Cardiac muscle cell (in vitro differentiated cells and primary cell): ENCODE data around the gene CUX1. TPM values are rescaled to one million over a fixed set of nuclear protein-coding genes. Genes with fewer than 3 reads are reported as not detected.

Source experiments
- DNase-seq, 2 donors: peaks; one replicate each; pipeline versions ENCODE4 v3.0.0 to v3.0.0-alpha.2; 2010 to 2017; ENCODE audit warnings: low read depth in 1 of 2, low spot score in 1 of 2
- H3K27ac ChIP-seq: fragments of 200-600 bp; sonication (generic); 2 replicates; pipeline ENCODE4 v1.5.1; 2016
- H3K27me3 ChIP-seq: fragments of 200-600 bp; sonication (generic); 2 replicates; pipeline ENCODE4 v1.6.0; 2016; ENCODE audit warnings: control low read depth
- H3K36me3 ChIP-seq: fragments of 200-600 bp; sonication (generic); 2 replicates; pipeline ENCODE4 v1.5.1; 2016; ENCODE audit warnings: control low read depth
- H3K4me1 ChIP-seq: fragments of 200-600 bp; sonication (generic); 2 replicates; pipeline ENCODE4 v1.8.1; 2017; ENCODE audit warnings: low read depth, mild to moderate bottlenecking, mixed run types
- H3K4me3 ChIP-seq: fragments of 200-600 bp; sonication (generic); 2 replicates; pipeline ENCODE4 v1.5.1; 2016; ENCODE audit warnings: mild to moderate bottlenecking
- H3K9me3 ChIP-seq: fragments of 200-600 bp; sonication (generic); 2 replicates; pipeline ENCODE4 v1.5.1; 2017; ENCODE audit warnings: low read depth, mild to moderate bottlenecking, control low read depth
- polyA plus RNA-seq: library from polyadenylated mRNA; unstranded; fragments of >200 nt; fragmentation: Nextera tagmentation; extraction: Ambion mirVana; gene quantifications from 2 replicates; pipeline ENCODE4 v1.2.1, GENCODE V29; 2016
- total RNA-seq: library from RNA; depleted of rRNA; stranded (reverse); fragments of >200 nt; gene quantifications from 2 replicates; pipeline ENCODE4 v1.2.3, GENCODE V29; 2016
- TF ChIP-seq, protein P1 (sequence below): IDR thresholded peaks from 2 replicates; pipeline ENCODE4 v1.5.1; 2012; ENCODE audit warnings: low read depth, mild to moderate bottlenecking, low read length

The CUX1 gene
- total and polyA plus RNA-seq, 2 experiments from 2014 or later, result 67.7 to 85.3 TPM

DNA sequence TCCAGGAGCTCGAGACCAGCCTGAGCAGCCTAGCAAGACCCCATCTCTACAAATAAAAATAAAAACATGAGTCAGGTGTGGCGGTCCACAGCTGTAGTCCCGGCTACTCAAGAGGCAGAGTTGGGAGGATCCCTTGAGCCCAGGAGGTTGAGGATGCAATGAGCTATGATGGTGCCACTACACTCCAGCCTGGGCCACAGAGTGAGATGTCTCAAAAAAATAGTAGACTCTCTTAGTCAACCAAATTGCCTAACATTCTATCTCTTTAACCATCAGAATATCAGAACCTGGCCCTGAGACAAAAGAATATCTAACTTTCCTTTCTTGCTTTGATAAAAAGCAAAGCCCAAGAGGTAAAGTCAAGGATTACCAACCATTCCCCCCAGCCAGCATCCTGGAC lies 35.0 kb upstream of the CUX1 start:
- Histone ChIP-seq H3K36me3 (no peaks in the 10 kb centered on the region), H3K4me1 (peaks cover 14% of the 10 kb centered on the region), H3K4me3 (no peak overlapping the region), H3K9me3 (no peaks in the 10 kb centered on the region), H3K27ac (no peak overlapping the region), H3K27me3 (no peaks in the 10 kb centered on the region)
- DNase-seq, result no peak
- TF ChIP-seq, protein P1, sequence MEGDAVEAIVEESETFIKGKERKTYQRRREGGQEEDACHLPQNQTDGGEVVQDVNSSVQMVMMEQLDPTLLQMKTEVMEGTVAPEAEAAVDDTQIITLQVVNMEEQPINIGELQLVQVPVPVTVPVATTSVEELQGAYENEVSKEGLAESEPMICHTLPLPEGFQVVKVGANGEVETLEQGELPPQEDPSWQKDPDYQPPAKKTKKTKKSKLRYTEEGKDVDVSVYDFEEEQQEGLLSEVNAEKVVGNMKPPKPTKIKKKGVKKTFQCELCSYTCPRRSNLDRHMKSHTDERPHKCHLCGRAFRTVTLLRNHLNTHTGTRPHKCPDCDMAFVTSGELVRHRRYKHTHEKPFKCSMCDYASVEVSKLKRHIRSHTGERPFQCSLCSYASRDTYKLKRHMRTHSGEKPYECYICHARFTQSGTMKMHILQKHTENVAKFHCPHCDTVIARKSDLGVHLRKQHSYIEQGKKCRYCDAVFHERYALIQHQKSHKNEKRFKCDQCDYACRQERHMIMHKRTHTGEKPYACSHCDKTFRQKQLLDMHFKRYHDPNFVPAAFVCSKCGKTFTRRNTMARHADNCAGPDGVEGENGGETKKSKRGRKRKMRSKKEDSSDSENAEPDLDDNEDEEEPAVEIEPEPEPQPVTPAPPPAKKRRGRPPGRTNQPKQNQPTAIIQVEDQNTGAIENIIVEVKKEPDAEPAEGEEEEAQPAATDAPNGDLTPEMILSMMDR, result no peak

DNA sequence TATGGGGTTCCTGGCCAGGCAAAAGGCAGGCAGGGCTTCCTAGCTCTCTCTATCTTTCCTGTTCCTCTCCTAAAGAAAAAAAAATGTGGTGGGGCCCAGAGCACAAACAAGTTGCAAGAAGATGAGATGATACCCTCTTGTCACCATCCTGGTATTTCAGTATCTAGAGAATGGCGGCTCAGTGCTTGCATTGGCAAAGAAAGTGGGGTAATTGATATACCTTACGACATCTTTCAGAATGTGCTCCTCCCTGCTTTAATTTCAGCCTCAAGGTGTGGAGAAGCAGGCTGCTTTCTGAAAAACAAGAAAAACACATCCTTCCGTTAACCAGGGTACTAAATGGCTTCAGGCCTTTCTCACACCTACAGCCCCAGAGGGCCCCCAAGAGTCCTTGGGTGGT lies 34.5 kb upstream of the CUX1 start:
- Histone ChIP-seq H3K4me3 (no peak overlapping the region), H3K9me3 (no peaks in the 10 kb centered on the region), H3K36me3 (no peaks in the 10 kb centered on the region), H3K27me3 (no peaks in the 10 kb centered on the region), H3K4me1 (peaks cover 14% of the 10 kb centered on the region), H3K27ac (no peak overlapping the region)
- TF ChIP-seq, protein P1, result no peak
- no peak for DNase-seq

DNA sequence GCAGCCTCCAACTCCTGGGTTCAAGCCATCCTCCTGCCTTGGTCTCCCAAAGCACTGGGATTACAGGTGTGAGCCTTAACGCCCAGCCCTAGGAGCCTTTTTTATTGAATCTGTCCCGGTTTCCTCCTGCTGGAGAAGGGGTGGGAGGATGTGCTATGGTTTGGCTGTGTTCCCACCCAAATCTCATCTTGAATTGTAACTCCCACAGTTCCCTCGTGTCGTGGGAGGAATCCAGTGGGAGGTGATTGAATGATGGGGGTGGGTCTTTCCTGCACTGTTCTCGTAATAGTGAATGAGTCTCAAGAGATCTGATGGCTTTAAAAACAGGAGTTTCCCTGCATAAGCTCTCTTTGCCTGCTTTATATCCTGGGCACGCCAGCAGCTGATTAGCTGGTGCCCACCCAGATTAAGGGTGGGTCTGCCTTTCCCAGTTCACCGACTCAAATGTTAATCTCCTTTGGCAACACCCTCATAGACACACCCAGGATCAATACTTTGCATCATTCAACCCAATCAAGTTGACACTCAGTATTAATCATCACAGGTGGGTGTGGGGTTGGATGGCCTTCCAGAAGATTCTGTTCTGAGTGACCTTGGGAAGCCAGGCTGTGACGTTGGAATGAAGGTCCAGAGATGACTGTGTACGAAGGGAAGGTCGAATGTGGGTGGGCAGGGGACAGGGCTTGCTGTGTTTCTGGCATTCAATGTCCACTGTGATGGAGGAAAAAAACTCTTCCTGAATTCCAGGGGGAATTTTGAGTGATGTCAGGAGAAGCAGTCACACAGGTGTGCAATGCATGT lies 33.8 kb upstream of the CUX1 start:
- H3K27me3 ChIP-seq, result no peaks in the 10 kb centered on the region
- DNase-seq, result peak; percentile 16 to 55
- H3K4me1 ChIP-seq, result peaks cover 14% of the 10 kb centered on the region
- H3K4me3 ChIP-seq, result no peak overlapping the region
- H3K27ac ChIP-seq, result peak overlapping the region; percentile 43
- TF ChIP-seq, protein P1, result no peak
- H3K9me3 ChIP-seq, result no peaks in the 10 kb centered on the region
- no peaks in the 10 kb centered on the region for H3K36me3 ChIP-seq

DNA sequence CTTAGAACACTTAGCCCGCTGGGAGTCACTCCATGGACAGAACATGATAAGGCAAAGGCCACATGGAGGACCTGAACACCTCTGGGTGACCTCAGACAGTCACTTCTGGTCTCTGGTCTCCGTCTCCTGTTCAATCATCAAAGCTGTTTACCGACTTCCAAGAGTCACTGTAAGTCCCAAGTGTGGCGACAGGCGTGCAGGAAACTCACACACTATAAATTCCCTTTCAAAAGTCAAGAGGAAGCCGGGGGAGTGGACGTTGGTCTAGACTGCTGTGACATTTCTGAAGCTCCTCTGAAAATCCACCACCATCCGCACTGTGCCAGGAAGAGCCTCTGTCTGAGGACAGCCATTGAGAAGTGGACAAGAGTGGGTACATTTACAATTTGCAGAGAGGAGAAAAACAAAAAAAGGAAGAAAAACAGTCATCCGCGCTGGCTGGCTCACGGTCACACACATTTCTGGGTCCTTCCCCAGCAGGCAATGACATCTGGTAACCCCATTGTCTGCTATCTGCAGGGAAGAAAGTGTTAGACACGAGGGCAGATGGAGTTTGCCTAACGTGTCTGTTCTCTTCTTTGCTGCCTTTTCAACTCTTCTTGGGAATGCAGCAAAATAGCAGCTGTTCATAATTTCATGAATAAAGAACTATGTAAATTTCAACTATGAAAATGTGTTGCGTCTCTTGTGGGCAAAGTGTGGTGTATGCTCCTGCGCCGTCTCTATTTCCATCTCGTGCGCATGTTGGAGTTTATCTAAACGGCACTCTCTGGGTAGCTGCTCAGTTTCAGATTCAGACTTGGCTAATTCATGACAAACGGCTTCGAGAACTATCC lies 32.9 kb upstream of the CUX1 start:
- H3K27ac ChIP-seq, result peak overlapping the region; percentile 43
- H3K36me3 ChIP-seq, result no peaks in the 10 kb centered on the region
- H3K4me1 ChIP-seq, result peaks cover 14% of the 10 kb centered on the region
- H3K4me3 ChIP-seq, result no peak overlapping the region
- no peaks in the 10 kb centered on the region for H3K9me3 ChIP-seq
- H3K27me3 ChIP-seq, result no peaks in the 10 kb centered on the region
- TF ChIP-seq, protein P1, result no peak
- DNase-seq, result peak; percentile 63 to 81

DNA sequence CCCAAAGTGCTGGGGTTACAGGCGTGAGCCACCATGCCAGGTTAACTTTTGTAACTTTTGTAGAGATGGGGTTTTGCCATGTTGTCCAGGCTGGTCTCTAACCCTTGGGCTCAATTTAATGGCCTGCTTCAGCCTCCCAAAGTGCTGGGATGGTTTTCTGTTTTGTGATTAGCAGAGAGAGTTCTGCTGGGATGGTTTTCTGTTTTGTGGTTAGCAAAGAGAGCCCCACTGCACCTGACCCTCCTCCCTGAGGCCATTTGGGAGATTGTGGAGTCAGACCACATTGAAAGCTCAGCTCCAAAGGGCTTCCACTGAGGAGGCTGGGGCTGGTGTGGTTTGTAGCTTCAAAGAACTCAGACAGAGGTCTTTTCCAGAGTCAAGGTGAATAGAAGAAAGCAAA lies 29.6 kb upstream of the CUX1 start:
- Histone ChIP-seq H3K4me1 (peaks cover 14% of the 10 kb centered on the region), H3K9me3 (no peaks in the 10 kb centered on the region), H3K27me3 (no peaks in the 10 kb centered on the region), H3K4me3 (no peak overlapping the region), H3K36me3 (no peaks in the 10 kb centered on the region), H3K27ac (no peak overlapping the region)
- TF ChIP-seq, protein P1, result no peak
- no peak for DNase-seq
